Measurements from ENCODE around the gene MOSMO.
A peak's percentile ranks its signal among the peaks of the same experiment; 100 is the strongest.

The MOSMO gene

GRCh38 chr16:22054847-22055590, 47.1 kb downstream of the MOSMO start:
- no peak for DNase-seq (ENCODE audit: low read depth)

GRCh38 chr16:22055881-22056280, 48.0 kb downstream of the MOSMO start:
- TF ChIP-seq CTCF (IDR thresholded peaks at IDR 0.05; ENCODE audit: insufficient read depth, low read depth, low read length, missing control alignments): peak; percentile 24
- H3K4me3 ChIP-seq (ENCODE audit: low read length): no peak overlapping the region
- peak; percentile 14 for DNase-seq (ENCODE audit: low read depth)

More at GRCh38 chr16:22054847-22055590, 47.1 kb downstream of the MOSMO start:
- TF ChIP-seq CTCF (IDR thresholded peaks at IDR 0.05; ENCODE audit: insufficient read depth, low read depth, low read length, missing control alignments): no peak
- H3K4me3 ChIP-seq (ENCODE audit: low read length): no peak overlapping the region

GRCh38 chr16:22063888-22064467, 56.1 kb downstream of the MOSMO start:
- H3K4me3 ChIP-seq (ENCODE audit: low read length): no peak overlapping the region
- TF ChIP-seq CTCF (IDR thresholded peaks at IDR 0.05; ENCODE audit: insufficient read depth, low read depth, low read length, missing control alignments): no peak
- no peak for DNase-seq (ENCODE audit: low read depth)

- TF ChIP-seq CTCF (IDR thresholded peaks at IDR 0.05; ENCODE audit: insufficient read depth, low read depth, low read length, missing control alignments): no peak
- DNase-seq (ENCODE audit: low read depth): peak; percentile 90
- no peak overlapping the region for H3K4me3 ChIP-seq (ENCODE audit: low read length)
Measured at GRCh38 chr16:22065252-22065651, 57.3 kb downstream of the MOSMO start.

- H3K4me3 ChIP-seq (ENCODE audit: low read length): peak overlapping the region; percentile 14
- DNase-seq (ENCODE audit: low read depth): peak; percentile 59
- TF ChIP-seq CTCF (IDR thresholded peaks at IDR 0.05; ENCODE audit: insufficient read depth, low read depth, low read length, missing control alignments): no peak
Measured at GRCh38 chr16:22070361-22071330, 62.7 kb downstream of the MOSMO start.

- peak; percentile 89 for DNase-seq (ENCODE audit: low read depth)
- peak overlapping the region; percentile 14 for H3K4me3 ChIP-seq (ENCODE audit: low read length)
- no peak for TF ChIP-seq CTCF (IDR thresholded peaks at IDR 0.05; ENCODE audit: insufficient read depth, low read depth, low read length, missing control alignments)
Measured at GRCh38 chr16:22071331-22071910, 63.5 kb downstream of the MOSMO start.
